ENCODE results near the gene FTMT. TPM values are rescaled to one million over a fixed set of nuclear protein-coding genes. Genes with fewer than 3 reads are reported as not detected.

Gene FTMT
- total and polyA plus RNA-seq, 2 experiments from 2014 or later = not detected

GRCh38 chr5:121872856-121873255, 21.2 kb downstream of the FTMT start:
- no peak for TF ChIP-seq EZH2 (IDR thresholded peaks at IDR 0.05; ENCODE audit: insufficient read depth, poor library complexity, severe bottlenecking)
- no peak for TF ChIP-seq EZH2phosphoT487 (IDR thresholded peaks at IDR 0.05; ENCODE audit: insufficient read depth, low read depth)
- Histone ChIP-seq H4K20me1 (ENCODE audit: insufficient read depth) (no peaks in the 10 kb centered on the region), H3K9me3 (ENCODE audit: low read depth) (no peaks in the 10 kb centered on the region), H3K4me1 (ENCODE audit: insufficient read depth) (no peaks in the 10 kb centered on the region), H2AFZ (no peak overlapping the region), H3K9ac (no peak overlapping the region), H3F3A (ENCODE audit: insufficient read depth) (no peaks in the 10 kb centered on the region), H3K9me2 (ENCODE audit: insufficient read depth) (no peaks in the 10 kb centered on the region), H3K27ac (no peak overlapping the region), H3K36me3 (ENCODE audit: low read depth) (no peaks in the 10 kb centered on the region), H3K27me3 (replicated peaks; ENCODE audit: insufficient read depth) (no peaks in the 10 kb centered on the region), H3K4me3 (no peak overlapping the region), H3K4me2 (ENCODE audit: unreplicated experiment) (no peak overlapping the region), H3K79me2 (ENCODE audit: insufficient read depth) (no peaks in the 10 kb centered on the region)
- 10 to 15% methylated on average over 2 of the region's 2 CpGs for WGBS, 2 experiments (ENCODE audit: low coverage in 1 of 2, low lambda C conversion rate in 2 of 2, missing lambda C conversion rate in 2 of 2)
- in situ Hi-C loops (cut with MboI) = no loop called here
- no peak for DNase-seq

GRCh38 chr5:121873409-121873808, 21.7 kb downstream of the FTMT start:
- H3K4me1 ChIP-seq (ENCODE audit: insufficient read depth) = no peaks in the 10 kb centered on the region
- in situ Hi-C loops (cut with MboI) = no loop called here
- H3K4me2 ChIP-seq (ENCODE audit: unreplicated experiment) = no peak overlapping the region
- H4K20me1 ChIP-seq (ENCODE audit: insufficient read depth) = no peaks in the 10 kb centered on the region
- no peaks in the 10 kb centered on the region for H3K27me3 ChIP-seq (replicated peaks; ENCODE audit: insufficient read depth)
- no peaks in the 10 kb centered on the region for H3K36me3 ChIP-seq (ENCODE audit: low read depth)
- TF ChIP-seq EZH2phosphoT487 (IDR thresholded peaks at IDR 0.05; ENCODE audit: insufficient read depth, low read depth) = no peak
- TF ChIP-seq EZH2 (IDR thresholded peaks at IDR 0.05; ENCODE audit: insufficient read depth, poor library complexity, severe bottlenecking) = no peak
- no peak overlapping the region for H3K4me3 ChIP-seq
- DNase-seq = no peak
- H3K9ac ChIP-seq = no peak overlapping the region
- H3K27ac ChIP-seq = no peak overlapping the region
- WGBS, 2 experiments (ENCODE audit: low coverage in 1 of 2, low lambda C conversion rate in 2 of 2, missing lambda C conversion rate in 2 of 2) = 3 to 4% methylated on average over 1 of the region's 1 CpG
- H2AFZ ChIP-seq = no peak overlapping the region
- H3K9me2 ChIP-seq (ENCODE audit: insufficient read depth) = no peaks in the 10 kb centered on the region
- H3F3A ChIP-seq (ENCODE audit: insufficient read depth) = no peaks in the 10 kb centered on the region
- no peaks in the 10 kb centered on the region for H3K9me3 ChIP-seq (ENCODE audit: low read depth)
- H3K79me2 ChIP-seq (ENCODE audit: insufficient read depth) = no peaks in the 10 kb centered on the region

- 74 to 75% methylated on average over 2 of the region's 2 CpGs for WGBS, 2 experiments (ENCODE audit: low coverage in 1 of 2, low lambda C conversion rate in 2 of 2, missing lambda C conversion rate in 2 of 2)
- no peaks in the 10 kb centered on the region for H3K79me2 ChIP-seq (ENCODE audit: insufficient read depth)
- H3F3A ChIP-seq (ENCODE audit: insufficient read depth) = no peaks in the 10 kb centered on the region
These were observed 33.9 kb downstream of the FTMT start for GRCh38 chr5:121885630-121886029.

GRCh38 chr5:121887727-121888126, 36.0 kb downstream of the FTMT start:
- Histone ChIP-seq H4K20me1 (ENCODE audit: insufficient read depth) (no peaks in the 10 kb centered on the region), H3K4me2 (ENCODE audit: unreplicated experiment) (no peak overlapping the region), H3K9me3 (ENCODE audit: low read depth) (no peaks in the 10 kb centered on the region), H3K27ac (no peak overlapping the region), H3K36me3 (ENCODE audit: low read depth) (no peaks in the 10 kb centered on the region), H3K9ac (no peak overlapping the region), H3K4me1 (ENCODE audit: insufficient read depth) (no peaks in the 10 kb centered on the region), H3K4me3 (no peak overlapping the region), H3F3A (ENCODE audit: insufficient read depth) (no peaks in the 10 kb centered on the region), H2AFZ (no peak overlapping the region), H3K27me3 (replicated peaks; ENCODE audit: insufficient read depth) (no peaks in the 10 kb centered on the region), H3K9me2 (ENCODE audit: insufficient read depth) (no peaks in the 10 kb centered on the region), H3K79me2 (ENCODE audit: insufficient read depth) (no peaks in the 10 kb centered on the region)
- TF ChIP-seq EZH2phosphoT487 (IDR thresholded peaks at IDR 0.05; ENCODE audit: insufficient read depth, low read depth) (no peak), EZH2 (IDR thresholded peaks at IDR 0.05; ENCODE audit: insufficient read depth, poor library complexity, severe bottlenecking) (no peak)
- in situ Hi-C loops (cut with MboI) = no loop called here
- no peak for DNase-seq

More at GRCh38 chr5:121885630-121886029, 33.9 kb downstream of the FTMT start:
- no peaks in the 10 kb centered on the region for H3K27me3 ChIP-seq (replicated peaks; ENCODE audit: insufficient read depth)
- H3K9me3 ChIP-seq (ENCODE audit: low read depth) = no peaks in the 10 kb centered on the region
- in situ Hi-C loops (cut with MboI) = no loop called here
- H3K4me1 ChIP-seq (ENCODE audit: insufficient read depth) = no peaks in the 10 kb centered on the region
- DNase-seq = no peak
- no peak overlapping the region for H3K9ac ChIP-seq
- H3K36me3 ChIP-seq (ENCODE audit: low read depth) = no peaks in the 10 kb centered on the region
- H2AFZ ChIP-seq = no peak overlapping the region
- H3K27ac ChIP-seq = no peak overlapping the region
- no peak overlapping the region for H3K4me3 ChIP-seq
- H4K20me1 ChIP-seq (ENCODE audit: insufficient read depth) = no peaks in the 10 kb centered on the region
- H3K9me2 ChIP-seq (ENCODE audit: insufficient read depth) = no peaks in the 10 kb centered on the region
- TF ChIP-seq EZH2phosphoT487 (IDR thresholded peaks at IDR 0.05; ENCODE audit: insufficient read depth, low read depth) (no peak), EZH2 (IDR thresholded peaks at IDR 0.05; ENCODE audit: insufficient read depth, poor library complexity, severe bottlenecking) (no peak)
- no peak overlapping the region for H3K4me2 ChIP-seq (ENCODE audit: unreplicated experiment)

- Histone ChIP-seq H3K4me1 (ENCODE audit: insufficient read depth) (no peaks in the 10 kb centered on the region), H3K9me2 (ENCODE audit: insufficient read depth) (no peaks in the 10 kb centered on the region), H3K27ac (no peak overlapping the region), H3K9me3 (ENCODE audit: low read depth) (no peaks in the 10 kb centered on the region), H3K4me2 (ENCODE audit: unreplicated experiment) (no peak overlapping the region), H3K36me3 (ENCODE audit: low read depth) (no peaks in the 10 kb centered on the region), H3K4me3 (no peak overlapping the region), H3K79me2 (ENCODE audit: insufficient read depth) (no peaks in the 10 kb centered on the region), H2AFZ (no peak overlapping the region), H3F3A (ENCODE audit: insufficient read depth) (no peaks in the 10 kb centered on the region), H3K27me3 (replicated peaks; ENCODE audit: insufficient read depth) (no peaks in the 10 kb centered on the region), H3K9ac (no peak overlapping the region), H4K20me1 (ENCODE audit: insufficient read depth) (no peaks in the 10 kb centered on the region)
- in situ Hi-C loops (cut with MboI) = no loop called here
- DNase-seq = no peak
- WGBS, 2 experiments (ENCODE audit: low coverage in 1 of 2, low lambda C conversion rate in 2 of 2, missing lambda C conversion rate in 2 of 2) = 67 to 68% methylated on average over 11 of the region's 11 CpGs
- no peak for TF ChIP-seq EZH2 (IDR thresholded peaks at IDR 0.05; ENCODE audit: insufficient read depth, poor library complexity, severe bottlenecking)
- TF ChIP-seq EZH2phosphoT487 (IDR thresholded peaks at IDR 0.05; ENCODE audit: insufficient read depth, low read depth) = no peak
These were observed 38.7 kb downstream of the FTMT start for GRCh38 chr5:121890297-121890858.
